Neural cell (in vitro differentiated cells): ENCODE measurements around the gene LGI4.

ENCODE experiments used
- MXI1 ChIP-seq: fragments of 450-650 bp; conservative IDR thresholded peaks from 2 replicates; pipeline ENCODE4 v1.6.1; 2014; ENCODE audit warnings: antibody characterized with exemption, mild to moderate bottlenecking; ENCODE audit not compliant: poor library complexity, severe bottlenecking
- TF ChIP-seq, protein P1 (sequence below): fragments of 450-650 bp; IDR thresholded peaks from 2 replicates; pipeline ENCODE4 v1.5.1; 2014; ENCODE audit warnings: antibody characterized with exemption, mild to moderate bottlenecking, moderate library complexity; ENCODE audit not compliant: poor library complexity, severe bottlenecking

DNA sequence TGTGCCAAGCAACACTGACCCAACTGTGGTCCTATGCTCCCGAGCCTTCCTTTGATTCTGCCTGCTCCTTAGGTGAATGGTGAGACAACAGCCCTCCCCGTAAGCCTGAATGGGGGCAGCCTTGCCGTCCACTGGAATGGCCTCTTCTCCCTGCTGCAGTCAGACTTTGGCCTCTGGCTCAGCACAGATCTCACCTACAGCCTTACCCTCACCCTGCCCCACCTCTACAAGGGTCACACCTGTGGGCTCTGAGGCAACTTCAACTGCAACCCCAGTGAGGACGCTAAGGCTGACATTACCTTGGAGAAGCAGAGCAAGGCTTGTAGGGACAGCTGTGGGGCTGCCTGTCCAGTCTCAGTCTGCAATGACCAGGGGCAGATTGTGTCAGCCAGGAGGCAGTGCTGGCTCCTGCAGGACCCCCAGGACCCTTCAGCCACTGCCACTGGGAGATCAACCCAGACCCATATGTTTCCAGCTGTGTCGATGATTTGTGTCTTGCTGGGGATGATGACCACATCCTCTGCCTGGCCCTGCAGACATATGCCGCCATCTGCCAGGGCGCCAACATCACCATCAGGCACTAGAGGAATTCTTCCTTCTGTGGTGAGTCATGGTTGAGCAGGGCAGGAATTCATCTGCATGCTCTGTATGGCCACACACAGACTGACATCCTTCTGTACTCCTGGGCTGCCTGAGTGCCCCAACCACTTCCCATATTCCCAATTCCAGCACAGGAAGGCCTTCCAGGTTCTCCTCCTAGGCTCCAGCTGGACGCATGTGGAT lies 46.5 kb downstream of the LGI4 start:
- TF ChIP-seq MXI1, result no peak
- TF ChIP-seq, protein P1, sequence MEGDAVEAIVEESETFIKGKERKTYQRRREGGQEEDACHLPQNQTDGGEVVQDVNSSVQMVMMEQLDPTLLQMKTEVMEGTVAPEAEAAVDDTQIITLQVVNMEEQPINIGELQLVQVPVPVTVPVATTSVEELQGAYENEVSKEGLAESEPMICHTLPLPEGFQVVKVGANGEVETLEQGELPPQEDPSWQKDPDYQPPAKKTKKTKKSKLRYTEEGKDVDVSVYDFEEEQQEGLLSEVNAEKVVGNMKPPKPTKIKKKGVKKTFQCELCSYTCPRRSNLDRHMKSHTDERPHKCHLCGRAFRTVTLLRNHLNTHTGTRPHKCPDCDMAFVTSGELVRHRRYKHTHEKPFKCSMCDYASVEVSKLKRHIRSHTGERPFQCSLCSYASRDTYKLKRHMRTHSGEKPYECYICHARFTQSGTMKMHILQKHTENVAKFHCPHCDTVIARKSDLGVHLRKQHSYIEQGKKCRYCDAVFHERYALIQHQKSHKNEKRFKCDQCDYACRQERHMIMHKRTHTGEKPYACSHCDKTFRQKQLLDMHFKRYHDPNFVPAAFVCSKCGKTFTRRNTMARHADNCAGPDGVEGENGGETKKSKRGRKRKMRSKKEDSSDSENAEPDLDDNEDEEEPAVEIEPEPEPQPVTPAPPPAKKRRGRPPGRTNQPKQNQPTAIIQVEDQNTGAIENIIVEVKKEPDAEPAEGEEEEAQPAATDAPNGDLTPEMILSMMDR, result no peak
